CD4-positive, alpha-beta memory T cell (primary cell): ENCODE results near the gene PRKAR2A. TPM values are rescaled to one million over a fixed set of nuclear protein-coding genes. Genes with fewer than 3 reads are reported as not detected.
"Not testable (repeated sequence)": the region's sequence is repeated elsewhere in the genome, so short reads cannot be mapped to it uniquely, and the experiment has no call there.

ENCODE experiments used
- CTCF ChIA-PET: fragments of 350-600 bp; sonication (Branson Sonifier 250); formaldehyde crosslinking; loops from one replicate; lab custom pipeline; 2021; ENCODE audit warnings: inconsistent platforms; ENCODE audit not compliant: partially characterized antibody; lab: Charles Lee
- POLR2A ChIA-PET: fragments of 350-600 bp; sonication (Branson Sonifier 250); formaldehyde crosslinking; loops from one replicate; lab custom pipeline; 2021; ENCODE audit not compliant: partially characterized antibody; lab: Charles Lee
- DNase-seq, 5 donors: peaks; one replicate each; pipeline versions ENCODE4 v3.0.0 to v3.0.0-alpha.2; 2020 to 2022; ENCODE audit warnings: mixed read lengths in 1 of 5
- H3K27ac ChIP-seq: one replicate; pipeline ENCODE4 v1.7.0; 2013; ENCODE audit warnings: low read depth, low read length
- H3K27me3 ChIP-seq: 2 replicates; pipeline ENCODE4 v1.7.0; 2013; ENCODE audit warnings: mild to moderate bottlenecking, low read length, moderate library complexity; ENCODE audit not compliant: insufficient read depth
- H3K36me3 ChIP-seq: 2 replicates; pipeline ENCODE4 v1.7.0; 2013; ENCODE audit warnings: mild to moderate bottlenecking, low read length, moderate library complexity; ENCODE audit not compliant: insufficient read depth
- H3K4me1 ChIP-seq: 2 replicates; pipeline ENCODE4 v1.7.0; 2013; ENCODE audit warnings: mild to moderate bottlenecking, low read length, moderate library complexity; ENCODE audit not compliant: insufficient read depth
- H3K4me3 ChIP-seq, 2 donors: one replicate each; pipeline ENCODE4 v1.7.0; 2013; ENCODE audit warnings: low read length in 2 of 2, mild to moderate bottlenecking in 1 of 2
- H3K9me3 ChIP-seq, 2 donors: one replicate each; pipeline ENCODE4 v1.7.0; 2013; ENCODE audit warnings: low read length in 2 of 2, control low read depth in 1 of 2; ENCODE audit not compliant: control insufficient read depth in 1 of 2
- H3K27ac Mint-ChIP-seq, 7 donors: one replicate each; pipeline ENCODE4 v1.8.0; 2020 to 2021; ENCODE audit warnings: mixed read lengths in 7 of 7, mild to moderate bottlenecking in 6 of 7, inconsistent platforms in 3 of 7, moderate library complexity in 3 of 7
- H3K27me3 Mint-ChIP-seq, 2 donors: one replicate each; pipeline ENCODE4 v1.8.0; 2020 to 2021; ENCODE audit warnings: mixed read lengths in 2 of 2
- H3K36me3 Mint-ChIP-seq, 2 donors: one replicate each; pipeline ENCODE4 v1.8.0; 2020 to 2021; ENCODE audit warnings: mixed read lengths in 2 of 2, inconsistent platforms in 1 of 2, mild to moderate bottlenecking in 1 of 2
- H3K4me1 Mint-ChIP-seq, 4 donors: one replicate each; pipeline ENCODE4 v1.8.0; 2020 to 2021; ENCODE audit warnings: mixed read lengths in 4 of 4, mild to moderate bottlenecking in 1 of 4
- H3K4me3 Mint-ChIP-seq, 8 donors: one replicate each; pipeline ENCODE4 v1.8.0; 2020 to 2021; ENCODE audit warnings: mixed read lengths in 8 of 8, mild to moderate bottlenecking in 7 of 8, moderate library complexity in 6 of 8, inconsistent platforms in 3 of 8
- H3K9me3 Mint-ChIP-seq, 8 donors: one replicate each; pipeline ENCODE4 v1.8.0; 2020 to 2021; ENCODE audit warnings: mixed read lengths in 8 of 8, mild to moderate bottlenecking in 5 of 8, inconsistent platforms in 3 of 8, moderate library complexity in 1 of 8
- intact Hi-C: fragments of 100-400 bp; cut with micrococcal nuclease; formaldehyde crosslinking; loops from one replicate; pipeline ENCODE4 v1.15.1; 2023
- polyA plus RNA-seq, 2 donors: library from polyadenylated mRNA; unstranded; fragments of 300-500 nt; fragmentation: Illumina TruSeq; gene quantifications; one replicate each; pipeline ENCODE4 v1.2.3, GENCODE V29; 2021
- total RNA-seq, 2 experiments: library from RNA; stranded (reverse); gene quantifications; one replicate each; pipeline ENCODE4 v1.2.3, GENCODE V29; 2021

Gene PRKAR2A
- total and polyA plus RNA-seq, 4 experiments from 2014 or later: 11.2 to 45.0 (median 28.9) TPM

DNA sequence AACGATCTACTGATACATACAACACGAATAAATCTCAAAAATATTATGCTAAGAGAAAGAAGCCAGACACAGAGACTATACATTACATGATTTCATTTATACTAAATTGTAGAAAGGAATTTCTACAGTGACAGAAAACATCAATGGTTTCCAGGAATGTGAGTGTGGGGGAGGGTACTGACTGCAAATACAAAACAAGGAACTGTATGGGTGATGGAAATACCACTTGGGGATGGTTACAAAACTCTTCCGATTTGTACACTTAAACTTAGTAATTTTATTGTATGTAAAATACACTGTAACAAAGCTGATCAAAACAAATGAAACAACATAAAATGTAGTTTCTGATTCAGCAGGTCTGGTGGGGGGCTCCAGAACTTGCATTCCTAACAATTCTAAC, 84.9 kb downstream of the PRKAR2A start:
- Mint-ChIP-seq H3K27me3 (no peaks in the 10 kb centered on the region), H3K36me3 (peaks cover 25 to 46% of the 10 kb centered on the region in 2 donors), H3K4me3 (no peak overlapping the region), H3K4me1 (peaks cover 0 to 2% (median 0%) of the 10 kb centered on the region in 4 donors), H3K9me3 (no peaks in the 10 kb centered on the region), H3K27ac (peak overlapping the region in 2 of 7 donors; percentile 13 to 43)
- H3K4me3 ChIP-seq: no peak overlapping the region
- ChIA-PET POLR2A (no interaction called here), CTCF (interaction anchor here (2.0 kb wide), 1 partner anchor 23 kb away, joined by 4 read pairs; no protein-coding TSS in a partner anchor)
- intact Hi-C loops: no loop called here
- H3K36me3 ChIP-seq: peaks cover 4% of the 10 kb centered on the region
- DNase-seq: no peak
- no peaks in the 10 kb centered on the region for H3K27me3 ChIP-seq
- H3K27ac ChIP-seq: no peak overlapping the region
- no peaks in the 10 kb centered on the region for H3K4me1 ChIP-seq
- H3K9me3 ChIP-seq: no peaks in the 10 kb centered on the region

DNA sequence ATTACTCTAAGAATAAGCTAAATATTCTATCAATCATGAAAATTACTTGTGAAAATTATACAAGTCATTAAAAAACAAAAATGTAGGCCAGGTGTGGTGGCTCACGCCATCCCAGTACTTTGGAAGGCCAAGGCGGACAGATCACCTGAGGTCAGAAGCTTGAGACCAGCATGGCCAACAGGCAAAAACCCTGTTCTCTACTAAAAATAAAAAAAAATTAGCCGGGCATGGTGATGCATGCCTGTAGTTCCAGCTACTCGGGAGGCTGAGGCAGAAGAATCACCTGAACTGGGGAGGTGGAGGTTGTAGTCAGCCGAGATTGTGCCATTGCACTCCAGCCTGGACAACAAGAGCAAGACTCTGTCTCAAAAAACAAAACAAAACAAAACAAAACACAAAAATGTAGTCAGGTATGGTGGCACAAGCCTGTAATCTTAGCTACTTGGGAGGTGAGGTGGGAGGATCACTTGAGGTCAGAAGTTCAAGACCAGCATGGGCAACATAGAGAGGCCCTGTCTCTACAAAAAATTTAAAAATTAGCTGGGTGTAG, 87.6 kb downstream of the PRKAR2A start:
- H3K27ac Mint-ChIP-seq: peak overlapping the region in 1 of 7 donors; percentile 35
- POLR2A ChIA-PET: not testable (repeated sequence)

DNA sequence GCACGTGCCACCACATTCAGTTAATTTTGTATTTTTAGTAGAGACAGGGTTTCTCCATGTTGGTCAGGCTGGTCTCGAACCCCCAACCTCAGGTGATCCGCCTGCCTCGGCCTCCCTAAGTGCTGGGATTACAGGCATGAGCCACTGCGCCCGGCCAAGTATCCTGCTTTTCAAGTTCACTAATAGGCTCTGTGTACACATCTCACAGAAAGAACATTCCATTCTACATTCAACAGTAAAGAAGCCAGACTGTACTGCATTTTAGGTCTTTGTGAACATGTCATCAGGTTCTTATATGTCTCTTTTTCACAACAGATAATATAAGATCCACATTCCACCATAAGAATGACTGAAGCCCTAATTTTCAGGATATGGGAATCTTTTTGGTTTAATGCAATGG, 88.1 kb downstream of the PRKAR2A start:
- H3K4me1 ChIP-seq, H3K27me3 ChIP-seq, H3K9me3 Mint-ChIP-seq, H3K4me3 Mint-ChIP-seq, H3K9me3 ChIP-seq, H3K27me3 Mint-ChIP-seq, H3K4me1 Mint-ChIP-seq, H3K36me3 ChIP-seq, DNase-seq, intact Hi-C loops, H3K27ac ChIP-seq, H3K4me3 ChIP-seq, H3K27ac Mint-ChIP-seq, POLR2A ChIA-PET: not testable (repeated sequence)
- H3K36me3 Mint-ChIP-seq: peaks cover 33 to 47% of the 10 kb centered on the region in 2 donors
- CTCF ChIA-PET: interaction anchor here (1.1 to 1.3 kb wide), 2 partner anchors 10 to 23 kb away, joined by 3 to 4 read pairs; no protein-coding TSS in a partner anchor

More for the DNA sequence above, 87.6 kb downstream of the PRKAR2A start:
- H3K9me3 Mint-ChIP-seq, H3K27me3 ChIP-seq, H3K27ac ChIP-seq, DNase-seq, H3K4me1 ChIP-seq, H3K4me1 Mint-ChIP-seq, intact Hi-C loops, H3K27me3 Mint-ChIP-seq, H3K4me3 ChIP-seq, H3K9me3 ChIP-seq, H3K4me3 Mint-ChIP-seq, H3K36me3 ChIP-seq: not testable (repeated sequence)
- peaks cover 36 to 51% of the 10 kb centered on the region in 2 donors for H3K36me3 Mint-ChIP-seq
- CTCF ChIA-PET: interaction anchor here (1.1 to 1.3 kb wide), 3 partner anchors 9 to 231 kb away, joined by 3 to 4 read pairs (median 4); no protein-coding TSS in a partner anchor

DNA sequence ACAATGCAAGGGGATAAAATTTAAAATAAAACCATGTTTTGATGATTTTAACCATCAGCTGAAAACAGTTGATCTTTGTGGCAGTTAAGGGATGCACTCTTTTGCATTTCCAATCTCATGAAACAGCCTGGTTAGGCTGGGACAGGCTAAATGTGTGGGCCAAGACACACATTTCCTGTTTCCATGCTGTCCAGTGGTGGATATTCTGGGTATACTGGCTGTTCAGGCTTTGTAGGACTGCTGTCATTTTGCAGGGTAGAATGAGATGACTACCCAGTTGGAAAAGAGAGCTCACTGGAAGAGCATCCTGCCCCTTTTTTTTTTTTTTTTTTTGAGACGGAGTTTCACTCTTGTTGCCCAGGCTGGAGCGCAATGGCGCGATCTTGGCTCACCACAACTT, 88.6 kb downstream of the PRKAR2A start:
- Histone ChIP-seq H3K4me1 (no peaks in the 10 kb centered on the region), H3K36me3 (peaks cover 3% of the 10 kb centered on the region), H3K9me3 (no peaks in the 10 kb centered on the region), H3K27ac (no peak overlapping the region), H3K4me3 (no peak overlapping the region), H3K27me3 (no peaks in the 10 kb centered on the region)
- ChIA-PET CTCF (interaction anchor here (1.1 kb wide), 1 partner anchor 22 kb away, joined by 3 read pairs; no protein-coding TSS in a partner anchor), POLR2A (no interaction called here)
- DNase-seq: no peak
- Mint-ChIP-seq H3K9me3 (no peaks in the 10 kb centered on the region), H3K36me3 (peaks cover 29 to 43% of the 10 kb centered on the region in 2 donors), H3K4me1 (no peaks in the 10 kb centered on the region), H3K27me3 (no peaks in the 10 kb centered on the region), H3K4me3 (no peak overlapping the region), H3K27ac (no peak overlapping the region)
- intact Hi-C loops: no loop called here

DNA sequence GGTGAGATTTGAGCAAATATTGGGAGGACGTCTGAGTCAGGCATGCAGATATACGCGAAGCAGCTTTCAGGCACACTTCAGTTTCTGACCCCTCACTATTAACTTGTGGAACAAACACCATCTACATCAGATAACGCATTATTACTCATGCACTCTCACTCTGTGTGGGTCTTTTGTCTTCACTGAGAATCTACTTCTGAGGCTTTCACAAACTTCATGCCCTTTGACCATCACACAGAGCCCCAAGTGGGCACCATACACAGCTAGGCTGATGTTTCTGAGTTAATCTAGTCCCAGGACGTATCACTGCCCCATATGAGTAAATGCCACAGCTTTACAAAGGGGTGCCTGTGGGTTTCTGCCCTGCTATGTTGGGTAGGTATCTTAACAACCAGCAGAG, 91.0 kb downstream of the PRKAR2A start:
- Histone ChIP-seq H3K4me3 (no peak overlapping the region), H3K9me3 (no peaks in the 10 kb centered on the region), H3K27me3 (no peaks in the 10 kb centered on the region), H3K36me3 (peaks cover 8% of the 10 kb centered on the region), H3K4me1 (no peaks in the 10 kb centered on the region), H3K27ac (no peak overlapping the region)
- H3K36me3 Mint-ChIP-seq: peaks cover 26 to 37% of the 10 kb centered on the region in 2 donors
- H3K27me3 Mint-ChIP-seq: no peaks in the 10 kb centered on the region
- H3K27ac Mint-ChIP-seq: peak overlapping the region in 3 of 7 donors; percentile 3 to 63 (median 32)
- no peaks in the 10 kb centered on the region for H3K9me3 Mint-ChIP-seq
- no peak overlapping the region for H3K4me3 Mint-ChIP-seq
- no peak for DNase-seq
- intact Hi-C loops: no loop called here
- ChIA-PET CTCF (no interaction called here), POLR2A (no interaction called here)
- no peaks in the 10 kb centered on the region for H3K4me1 Mint-ChIP-seq

DNA sequence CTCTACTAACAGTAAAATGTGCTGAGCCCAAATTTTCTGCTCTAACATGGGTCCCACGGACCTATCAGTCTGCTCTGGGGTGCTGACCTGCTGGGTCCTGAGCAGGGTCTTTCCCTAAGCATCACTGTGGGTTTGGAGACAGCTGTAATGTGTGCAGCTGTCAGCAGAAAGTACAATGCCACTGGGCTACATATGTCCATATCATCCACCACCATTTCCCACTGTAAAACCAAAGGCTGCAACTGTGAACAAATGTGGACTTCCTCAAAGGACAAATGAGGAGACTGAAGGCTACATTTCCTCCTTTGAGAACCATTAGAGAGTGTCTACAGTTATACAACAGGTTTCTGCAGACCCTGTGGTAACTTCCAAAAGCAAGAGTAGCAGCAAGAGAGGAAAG, 96.8 kb downstream of the PRKAR2A start:
- H3K36me3 Mint-ChIP-seq: peaks cover 39 to 54% of the 10 kb centered on the region in 2 donors
- Histone ChIP-seq H3K4me1 (no peaks in the 10 kb centered on the region), H3K36me3 (peaks cover 25% of the 10 kb centered on the region), H3K27me3 (no peaks in the 10 kb centered on the region), H3K27ac (no peak overlapping the region), H3K4me3 (no peak overlapping the region), H3K9me3 (no peaks in the 10 kb centered on the region)
- H3K27me3 Mint-ChIP-seq: no peaks in the 10 kb centered on the region
- POLR2A ChIA-PET: no interaction called here
- DNase-seq: no peak
- no peaks in the 10 kb centered on the region for H3K4me1 Mint-ChIP-seq
- H3K4me3 Mint-ChIP-seq: no peak overlapping the region
- intact Hi-C loops: no loop called here
- no peaks in the 10 kb centered on the region for H3K9me3 Mint-ChIP-seq
- CTCF ChIA-PET: no interaction called here
- peak overlapping the region in 3 of 7 donors; percentile 29 to 68 (median 37) for H3K27ac Mint-ChIP-seq

DNA sequence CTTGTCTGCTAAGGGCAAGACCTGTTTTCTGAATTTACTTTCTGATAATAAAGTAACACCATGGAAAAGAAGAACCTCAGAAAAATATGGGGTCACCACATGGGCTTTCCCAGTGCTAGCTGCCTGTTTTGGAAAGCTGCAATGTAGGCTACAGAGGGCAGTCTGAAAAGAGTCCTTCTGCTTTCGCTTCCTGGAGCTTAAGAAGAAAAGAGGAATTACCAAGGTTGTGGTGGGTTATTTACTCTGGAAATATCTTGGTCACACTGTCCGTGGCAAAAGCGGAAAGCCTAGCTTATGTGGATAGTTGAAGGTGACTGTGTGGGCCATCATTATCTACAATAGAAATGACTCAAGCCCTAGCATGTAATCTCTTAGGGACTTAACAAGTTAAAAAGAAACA, 98.9 kb downstream of the PRKAR2A start:
- Histone ChIP-seq H3K27me3 (no peaks in the 10 kb centered on the region), H3K36me3 (peaks cover 25% of the 10 kb centered on the region), H3K4me3 (no peak overlapping the region), H3K4me1 (no peaks in the 10 kb centered on the region), H3K27ac (no peak overlapping the region), H3K9me3 (no peaks in the 10 kb centered on the region)
- no peak for DNase-seq
- ChIA-PET POLR2A (interaction anchor here (0.6 kb wide), 1 partner anchor 171 kb away, joined by 3 read pairs; no protein-coding TSS in a partner anchor), CTCF (interaction anchor here (1.4 kb wide), 1 partner anchor 9 kb away, joined by 4 read pairs; no protein-coding TSS in a partner anchor)
- Mint-ChIP-seq H3K36me3 (peaks cover 40 to 56% of the 10 kb centered on the region in 2 donors), H3K4me1 (no peaks in the 10 kb centered on the region), H3K27me3 (no peaks in the 10 kb centered on the region), H3K27ac (peak overlapping the region in 1 of 7 donors; percentile 8), H3K4me3 (no peak overlapping the region), H3K9me3 (no peaks in the 10 kb centered on the region)
- intact Hi-C loops: no loop called here
